B cell (primary cell): ENCODE data around the gene IFNG. TPM values are rescaled to one million over a fixed set of nuclear protein-coding genes. Genes with fewer than 3 reads are reported as not detected.

Source experiments
- ATAC-seq: fragments of 200-7000 bp; cut with Tn5 transposase; one replicate; pipeline ENCODE4 v1.10.0; 2021; ENCODE audit warnings: low read depth, mild to moderate bottlenecking, moderate number of reproducible peaks, moderate library complexity
- CTCF ChIA-PET: fragments of 350-600 bp; sonication (Branson Sonifier 250); formaldehyde crosslinking; loops from one replicate; lab custom pipeline; 2021; ENCODE audit warnings: antibody characterized with exemption, inconsistent platforms; lab: Charles Lee
- POLR2A ChIA-PET: fragments of 350-600 bp; sonication (Branson Sonifier 250); formaldehyde crosslinking; loops from one replicate; lab custom pipeline; 2021; ENCODE audit warnings: antibody characterized with exemption; lab: Charles Lee
- DNase-seq: peaks from one replicate; pipeline ENCODE4 v3.0.0; 2013
- H2AFZ ChIP-seq: 2 replicates; pipeline ENCODE4 v1.6.1; 2012; ENCODE audit warnings: mild to moderate bottlenecking, low read depth, low read length; ENCODE audit not compliant: insufficient read depth, poor library complexity, severe bottlenecking
- H3K27ac ChIP-seq, 2 donors: 1 replicate in 1 of 2; 2 replicates in 1 of 2; pipeline ENCODE4 v1.5.1; 2012 to 2013; ENCODE audit warnings: low read length in 2 of 2, mild to moderate bottlenecking in 2 of 2, moderate library complexity in 1 of 2
- H3K27me3 ChIP-seq, 4 experiments: fragments of 200-600 bp in 1 of 4; sonication (generic) in 1 of 4; replicated peaks in 1 of 4; 1 replicate in 2 of 4; 2 replicates in 2 of 4; pipeline versions ENCODE4 v1.6.1 to v1.7.0; 2013 to 2016; ENCODE audit warnings: low read length in 3 of 4, mild to moderate bottlenecking in 2 of 4, mixed read lengths in 1 of 4, moderate library complexity in 1 of 4; ENCODE audit not compliant: insufficient read depth in 4 of 4, control insufficient read depth in 3 of 4; ENCODE audit errors: control extremely low read depth in 1 of 4
- H3K36me3 ChIP-seq, 2 experiments: replicated peaks in 1 of 2; 1 replicate in 1 of 2; 2 replicates in 1 of 2; pipeline versions ENCODE4 v1.6.1 to v1.7.1; 2013; ENCODE audit warnings: low read length in 1 of 2; ENCODE audit not compliant: insufficient read depth in 2 of 2, control insufficient read depth in 1 of 2; ENCODE audit errors: control extremely low read depth in 1 of 2, extremely low read depth in 1 of 2
- H3K4me1 ChIP-seq, 2 donors: fragments of 200-600 bp in 1 of 2; sonication (generic) in 1 of 2; 1 replicate in 1 of 2; 2 replicates in 1 of 2; pipeline versions ENCODE4 v1.5.1 to v1.6.1; 2013 to 2017; ENCODE audit warnings: low read length in 2 of 2; ENCODE audit not compliant: control insufficient read depth in 2 of 2, insufficient read depth in 2 of 2
- H3K4me2 ChIP-seq: replicated peaks from 2 replicates; pipeline ENCODE3; 2012; ENCODE audit warnings: mild to moderate bottlenecking, low read depth, low read length; ENCODE audit not compliant: poor library complexity, severe bottlenecking
- H3K4me3 ChIP-seq, 5 experiments: fragments of 200-600 bp in 1 of 5; sonication (generic) in 1 of 5; 1 replicate in 3 of 5; 2 replicates in 2 of 5; pipeline versions ENCODE4 v1.5.1 to v1.7.0; 2011 to 2016; ENCODE audit warnings: low read length in 4 of 5, mild to moderate bottlenecking in 4 of 5, low read depth in 2 of 5, control low read depth in 1 of 5, moderate library complexity in 1 of 5; ENCODE audit not compliant: insufficient read depth in 1 of 5; ENCODE audit errors: control extremely low read depth in 1 of 5, extremely low read depth in 1 of 5
- H3K79me2 ChIP-seq: fragments of 200-600 bp; sonication (generic); one replicate; pipeline ENCODE4 v1.6.0; 2016; ENCODE audit warnings: low read length; ENCODE audit not compliant: control insufficient read depth, insufficient read depth
- H3K9ac ChIP-seq: fragments of 200-600 bp; sonication (generic); 2 replicates; pipeline ENCODE4 v1.6.1; 2017; ENCODE audit warnings: mild to moderate bottlenecking, low read length, moderate library complexity
- H3K9me3 ChIP-seq, 3 donors: one replicate each; pipeline versions ENCODE4 v1.6.1 to v1.7.1; 2013; ENCODE audit warnings: low read length in 2 of 3; ENCODE audit not compliant: control insufficient read depth in 2 of 3, insufficient read depth in 1 of 3; ENCODE audit errors: control extremely low read depth in 1 of 3
- H4K20me1 ChIP-seq: 2 replicates; pipeline ENCODE4 v1.6.0; 2012; ENCODE audit warnings: mild to moderate bottlenecking, low read length; ENCODE audit not compliant: insufficient read depth, control insufficient read depth, poor library complexity, severe bottlenecking
- H3K27ac Mint-ChIP-seq: one replicate; pipeline ENCODE4 v1.8.0; 2021; ENCODE audit warnings: mixed read lengths
- H3K27me3 Mint-ChIP-seq: one replicate; pipeline ENCODE4 v1.8.0; 2021; ENCODE audit warnings: mixed read lengths
- H3K4me1 Mint-ChIP-seq: one replicate; pipeline ENCODE4 v1.8.0; 2021; ENCODE audit warnings: mixed read lengths
- H3K4me3 Mint-ChIP-seq: one replicate; pipeline ENCODE4 v1.8.0; 2021; ENCODE audit warnings: mixed read lengths
- H3K9me3 Mint-ChIP-seq: one replicate; pipeline ENCODE4 v1.8.0; 2022; ENCODE audit warnings: mixed read lengths; ENCODE audit not compliant: insufficient read depth
- EZH2 ChIP-seq: IDR thresholded peaks from 2 replicates; pipeline ENCODE4 v1.6.1; 2012; ENCODE audit warnings: borderline replicate concordance, low read depth, mild to moderate bottlenecking, moderate library complexity, low read length; ENCODE audit not compliant: insufficient read depth, poor library complexity, severe bottlenecking
- WGBS: methylation state at CpG from one replicate; pipeline ENCODE4 v1.1.5; 2013; ENCODE audit warnings: missing lambda C conversion rate; ENCODE audit not compliant: insufficient coverage; 5-methylcytosine and 5-hydroxymethylcytosine counted together
- intact Hi-C: fragments of 100-400 bp; cut with micrococcal nuclease; formaldehyde crosslinking; loops from one replicate; pipeline ENCODE4 v1.10.0; 2022
- polyA plus RNA-seq: library from polyadenylated mRNA; depleted of rRNA; stranded (reverse); fragments of >200 nt; gene quantifications from 2 replicates; pipeline ENCODE4 v1.2.3, GENCODE V29; 2012
- total RNA-seq, 2 donors: library from RNA; stranded (reverse); fragments of 120-200 nt in 1 of 2; gene quantifications; 1 replicate in 1 of 2; 2 replicates in 1 of 2; pipeline versions ENCODE4 v1.2.3 to v1.2.4, GENCODE V29; 2013 to 2022
- TF ChIP-seq, protein P1 (sequence below): fragments of 200-600 bp; IDR thresholded peaks from one replicate; pipeline ENCODE4 v1.8.0; 2022; ENCODE audit warnings: antibody characterized with exemption, mild to moderate bottlenecking

IFNG gene
- total and polyA plus RNA-seq, 2 donors (not counting 1 experiment from before 2014, with no cell fraction given), result 0.24 TPM; not detected in 1

DNA sequence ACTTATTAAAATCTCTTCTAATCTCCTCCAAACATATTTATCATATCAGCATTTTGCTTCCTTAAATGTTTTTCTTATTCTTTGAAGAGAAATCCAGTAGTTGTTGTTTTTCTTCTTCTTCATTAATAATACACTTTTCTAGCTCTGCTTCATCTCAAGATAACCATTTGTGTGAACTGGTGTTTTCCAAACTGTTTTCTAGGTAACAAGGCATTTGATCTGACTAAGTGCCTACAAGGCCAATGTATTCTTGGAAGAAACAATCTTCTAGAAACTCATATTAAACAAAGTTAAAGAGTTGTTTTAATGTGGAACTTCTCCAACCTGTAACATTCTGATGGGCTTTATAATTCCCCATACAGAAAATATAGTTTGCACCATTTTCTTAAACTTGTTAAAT lies 30.8 kb upstream of the IFNG start:
- no peak overlapping the region for H3K27ac Mint-ChIP-seq
- no peak overlapping the region for H3K4me3 Mint-ChIP-seq
- no peak overlapping the region for H3K9ac ChIP-seq
- no peaks in the 10 kb centered on the region for H3K9me3 Mint-ChIP-seq
- intact Hi-C loops, result no loop called here
- no peak for DNase-seq
- peaks cover 11% of the 10 kb centered on the region for H3K27me3 Mint-ChIP-seq
- ChIA-PET CTCF (no interaction called here), POLR2A (no interaction called here)
- H3K4me2 ChIP-seq, result no peak overlapping the region
- H3K36me3 ChIP-seq, result no peaks in the 10 kb centered on the region
- no peaks in the 10 kb centered on the region for H3K4me1 Mint-ChIP-seq
- H3K4me3 ChIP-seq, result no peak overlapping the region
- no peak overlapping the region for H2AFZ ChIP-seq
- H3K27me3 ChIP-seq, result peaks cover 0 to 3% (median 0%) of the 10 kb centered on the region in 4 experiments
- no peaks in the 10 kb centered on the region for H3K9me3 ChIP-seq
- H4K20me1 ChIP-seq, result no peaks in the 10 kb centered on the region
- no peaks in the 10 kb centered on the region for H3K4me1 ChIP-seq
- no peak for TF ChIP-seq EZH2
- TF ChIP-seq, protein P1, sequence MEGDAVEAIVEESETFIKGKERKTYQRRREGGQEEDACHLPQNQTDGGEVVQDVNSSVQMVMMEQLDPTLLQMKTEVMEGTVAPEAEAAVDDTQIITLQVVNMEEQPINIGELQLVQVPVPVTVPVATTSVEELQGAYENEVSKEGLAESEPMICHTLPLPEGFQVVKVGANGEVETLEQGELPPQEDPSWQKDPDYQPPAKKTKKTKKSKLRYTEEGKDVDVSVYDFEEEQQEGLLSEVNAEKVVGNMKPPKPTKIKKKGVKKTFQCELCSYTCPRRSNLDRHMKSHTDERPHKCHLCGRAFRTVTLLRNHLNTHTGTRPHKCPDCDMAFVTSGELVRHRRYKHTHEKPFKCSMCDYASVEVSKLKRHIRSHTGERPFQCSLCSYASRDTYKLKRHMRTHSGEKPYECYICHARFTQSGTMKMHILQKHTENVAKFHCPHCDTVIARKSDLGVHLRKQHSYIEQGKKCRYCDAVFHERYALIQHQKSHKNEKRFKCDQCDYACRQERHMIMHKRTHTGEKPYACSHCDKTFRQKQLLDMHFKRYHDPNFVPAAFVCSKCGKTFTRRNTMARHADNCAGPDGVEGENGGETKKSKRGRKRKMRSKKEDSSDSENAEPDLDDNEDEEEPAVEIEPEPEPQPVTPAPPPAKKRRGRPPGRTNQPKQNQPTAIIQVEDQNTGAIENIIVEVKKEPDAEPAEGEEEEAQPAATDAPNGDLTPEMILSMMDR, result no peak
- H3K27ac ChIP-seq, result no peak overlapping the region
- no peak for ATAC-seq
- H3K79me2 ChIP-seq, result no peaks in the 10 kb centered on the region

DNA sequence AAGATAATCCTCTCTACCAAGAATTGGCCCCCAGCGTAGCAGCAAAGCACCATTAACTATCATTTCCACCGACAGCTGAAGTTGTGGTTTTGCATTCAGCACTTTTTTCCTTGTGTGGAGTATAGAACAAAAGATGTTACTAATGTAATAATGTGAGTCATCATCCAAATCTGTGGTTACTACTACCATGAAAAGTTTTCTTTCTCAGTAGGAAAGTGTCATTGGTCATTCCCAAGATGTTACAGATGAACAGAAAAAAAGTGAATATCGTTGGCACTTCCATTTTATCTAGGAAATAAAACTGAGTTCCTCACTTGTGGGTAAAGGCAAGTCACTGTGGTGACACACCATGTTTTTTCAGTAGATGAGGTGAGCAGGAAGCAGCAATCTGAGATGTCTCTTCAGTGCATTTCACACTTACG lies 30.3 kb upstream of the IFNG start:
- H3K9ac ChIP-seq, result no peak overlapping the region
- H3K27me3 Mint-ChIP-seq, result peaks cover 11% of the 10 kb centered on the region
- H3K4me1 Mint-ChIP-seq, result no peaks in the 10 kb centered on the region
- no peak overlapping the region for H3K4me3 ChIP-seq
- H3K4me1 ChIP-seq, result no peaks in the 10 kb centered on the region
- intact Hi-C loops, result no loop called here
- H2AFZ ChIP-seq, result no peak overlapping the region
- peaks cover 0 to 3% (median 0%) of the 10 kb centered on the region in 4 experiments for H3K27me3 ChIP-seq
- no peaks in the 10 kb centered on the region for H4K20me1 ChIP-seq
- H3K79me2 ChIP-seq, result no peaks in the 10 kb centered on the region
- no peak overlapping the region for H3K4me2 ChIP-seq
- POLR2A ChIA-PET, result no interaction called here
- no peak overlapping the region for H3K27ac ChIP-seq
- no peak for ATAC-seq
- H3K9me3 Mint-ChIP-seq, result no peaks in the 10 kb centered on the region
- no peak overlapping the region for H3K4me3 Mint-ChIP-seq
- TF ChIP-seq, protein P1, result no peak
- no peak for TF ChIP-seq EZH2
- no peak for DNase-seq
- H3K36me3 ChIP-seq, result no peaks in the 10 kb centered on the region
- no peak overlapping the region for H3K27ac Mint-ChIP-seq
- CTCF ChIA-PET, result no interaction called here
- WGBS, result no CpG with 5 or more reads among the region's 4 CpGs
- H3K9me3 ChIP-seq, result no peaks in the 10 kb centered on the region
